ENCODE data around the gene HAUS6. TPM values are rescaled to one million over a fixed set of nuclear protein-coding genes. Genes with fewer than 3 reads are reported as not detected.

The HAUS6 gene
- total RNA-seq, 1 donor from 2014 or later = 25.3 TPM

DNA sequence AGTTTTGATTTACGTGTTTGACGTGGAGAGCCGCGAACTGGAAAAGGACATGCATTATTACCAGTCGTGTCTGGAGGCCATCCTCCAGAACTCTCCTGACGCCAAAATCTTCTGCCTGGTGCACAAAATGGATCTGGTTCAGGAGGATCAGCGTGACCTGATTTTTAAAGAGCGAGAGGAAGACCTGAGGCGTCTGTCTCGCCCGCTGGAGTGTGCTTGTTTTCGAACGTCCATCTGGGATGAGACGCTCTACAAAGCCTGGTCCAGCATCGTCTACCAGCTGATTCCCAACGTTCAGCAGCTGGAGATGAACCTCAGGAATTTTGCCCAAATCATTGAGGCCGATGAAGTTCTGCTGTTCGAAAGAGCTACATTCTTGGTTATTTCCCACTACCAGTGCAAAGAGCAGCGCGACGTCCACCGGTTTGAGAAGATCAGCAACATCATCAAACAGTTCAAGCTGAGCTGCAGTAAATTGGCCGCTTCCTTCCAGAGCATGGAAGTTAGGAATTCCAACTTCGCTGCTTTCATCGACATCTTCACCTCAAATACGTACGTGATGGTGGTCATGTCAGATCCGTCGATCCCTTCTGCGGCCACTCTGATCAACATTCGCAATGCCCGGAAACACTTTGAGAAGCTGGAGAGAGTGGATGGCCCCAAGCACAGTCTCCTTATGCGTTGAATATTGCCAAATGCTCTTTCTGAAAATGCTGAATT is 52.6 kb downstream of the HAUS6 start:
- intact Hi-C loops (cut with micrococcal nuclease) = loop anchor here (1.0 to 5.0 kb wide), 11 partner anchors 52 to 415 kb away; partner anchors contain the start of genes DENND4C, HAUS6, PLIN2 and RPS6

DNA sequence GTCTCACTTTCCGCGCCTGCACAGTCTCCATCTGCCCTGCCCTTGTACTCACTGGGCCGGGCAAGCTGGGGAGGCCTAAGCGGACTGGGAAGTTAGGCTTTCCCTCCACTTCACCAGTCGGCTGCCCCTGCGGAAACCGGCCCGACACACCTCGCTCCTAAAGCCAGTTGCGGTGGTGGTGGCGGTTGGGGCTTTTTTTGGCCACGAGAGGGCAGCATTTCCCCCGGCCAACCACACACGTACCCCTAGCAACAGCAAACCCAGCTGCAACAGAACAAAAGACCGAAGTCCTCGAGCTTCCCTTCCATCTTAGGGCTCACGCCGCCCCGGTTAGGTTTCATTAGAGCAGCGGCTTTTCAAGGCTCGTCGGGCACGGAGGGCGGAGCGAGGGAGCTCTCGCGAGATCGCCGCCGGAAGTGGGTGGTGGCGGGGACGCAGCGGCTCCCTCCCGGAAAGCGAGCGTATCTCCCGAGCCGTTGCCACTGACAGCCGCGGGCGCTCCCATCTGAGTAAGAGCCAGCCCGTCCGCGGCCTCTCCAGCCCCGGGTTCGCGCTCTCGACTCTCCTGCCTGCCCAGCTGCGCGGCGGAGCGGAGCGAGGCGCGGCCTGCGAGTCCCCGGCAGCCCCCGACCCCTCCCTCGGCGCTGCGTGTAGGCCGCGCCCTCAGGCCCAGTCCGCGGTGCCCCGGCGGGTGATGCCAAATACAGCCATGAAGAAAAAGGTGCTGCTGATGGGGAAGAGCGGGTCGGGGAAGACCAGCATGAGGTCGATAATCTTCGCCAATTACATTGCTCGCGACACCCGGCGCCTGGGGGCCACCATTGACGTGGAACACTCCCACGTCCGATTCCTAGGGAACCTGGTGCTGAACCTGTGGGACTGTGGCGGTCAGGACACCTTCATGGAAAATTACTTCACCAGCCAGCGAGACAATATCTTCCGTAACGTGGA is 53.5 kb downstream of the HAUS6 start, which contains the start of gene RRAGA:
Gene RRAGA, plus strand, starts transcription at position 462 of the 951 bp plus-strand sequence. Its CDS starts 233 bp downstream, at position 695.
- intact Hi-C loops (cut with micrococcal nuclease) = loop anchor here (1.0 to 5.0 kb wide), 11 partner anchors 53 to 416 kb away; partner anchors contain the start of genes DENND4C, HAUS6, PLIN2 and RPS6

DNA sequence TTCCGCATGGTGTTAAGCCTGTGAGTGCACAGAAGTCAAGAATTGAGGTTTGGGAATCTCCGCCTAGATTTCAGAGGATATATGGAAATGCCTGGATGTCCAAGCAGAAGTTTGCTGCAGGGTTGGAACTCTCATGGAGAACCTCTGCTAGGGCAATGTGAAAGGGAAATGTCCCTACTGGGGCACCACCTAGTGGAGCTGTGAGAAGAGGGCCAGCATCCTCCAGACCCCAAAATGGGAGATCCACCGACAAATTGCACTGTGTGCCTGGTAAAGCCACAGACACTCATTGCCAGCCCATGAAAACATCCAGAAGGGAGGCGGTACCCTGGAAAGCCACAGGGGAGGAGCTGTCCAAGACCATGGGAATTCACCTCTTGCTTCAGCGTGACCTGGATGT is 66.1 kb downstream of the HAUS6 start:
- intact Hi-C loops (cut with micrococcal nuclease) = no loop called here

DNA sequence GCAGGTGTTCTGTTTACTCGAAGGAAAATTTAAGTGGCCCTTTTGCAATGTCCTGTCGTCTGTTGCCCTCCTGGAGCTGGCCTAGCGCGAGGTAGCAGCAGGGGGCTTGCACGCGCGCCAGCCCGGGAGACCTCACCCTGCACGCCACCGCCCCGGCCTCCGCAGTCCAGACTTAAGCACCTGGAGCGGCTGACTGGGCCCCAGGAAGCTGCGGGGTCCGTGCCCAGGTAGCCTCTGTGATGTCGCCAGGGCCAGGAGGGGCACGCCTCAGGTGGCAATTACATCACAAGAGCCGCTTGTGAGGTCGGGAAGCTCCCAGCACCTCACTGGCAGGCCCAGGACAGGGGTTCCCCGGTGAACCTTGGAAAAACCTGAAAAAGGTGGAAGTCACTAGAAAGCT is 69.7 kb downstream of the HAUS6 start, which contains the start of gene SAXO1:
Gene SAXO1, minus strand, starts transcription at position 195 of the 400 bp plus-strand sequence. CDS start 301 bp downstream, outside the sequence.
- intact Hi-C loops (cut with micrococcal nuclease) = no loop called here

DNA sequence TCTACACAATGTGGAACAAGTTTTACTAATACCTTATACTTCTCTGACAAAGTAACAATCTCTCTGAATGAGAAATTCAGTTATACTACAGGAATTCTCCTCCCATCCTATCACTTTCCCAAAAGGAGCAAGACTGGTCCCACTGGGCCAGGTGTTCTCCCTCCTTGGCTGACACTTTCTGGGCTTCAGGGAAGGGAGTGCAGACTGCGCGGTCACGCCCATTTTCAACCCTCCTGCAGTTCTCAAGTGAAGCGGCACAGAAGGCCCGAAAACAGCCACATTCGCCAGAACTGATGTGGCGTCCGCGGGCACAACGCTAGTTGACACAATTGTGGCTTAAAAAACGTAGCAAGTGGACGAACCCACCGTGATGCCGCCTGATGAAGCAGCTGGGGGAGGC is 70.3 kb downstream of the HAUS6 start:
- intact Hi-C loops (cut with micrococcal nuclease) = no loop called here

DNA sequence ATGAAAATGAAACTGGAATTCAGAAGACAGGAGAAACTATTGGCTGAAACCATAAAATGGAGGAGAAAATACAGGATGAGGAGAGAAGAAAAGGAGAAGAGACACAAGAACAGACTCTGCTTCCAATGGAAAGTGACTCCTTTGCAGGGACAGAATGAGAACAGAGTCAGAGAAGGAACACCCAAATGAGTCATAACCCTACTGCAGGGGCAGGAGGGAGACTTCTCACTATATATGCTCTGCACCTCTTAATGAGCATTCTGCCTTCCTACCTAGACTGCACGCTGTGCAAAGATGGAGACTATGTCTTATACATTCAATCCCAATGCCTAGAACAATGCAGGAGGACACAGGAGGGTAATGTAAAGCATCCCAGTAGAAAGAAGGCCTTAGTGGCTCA is 71.8 kb downstream of the HAUS6 start:
- intact Hi-C loops (cut with micrococcal nuclease) = no loop called here

DNA sequence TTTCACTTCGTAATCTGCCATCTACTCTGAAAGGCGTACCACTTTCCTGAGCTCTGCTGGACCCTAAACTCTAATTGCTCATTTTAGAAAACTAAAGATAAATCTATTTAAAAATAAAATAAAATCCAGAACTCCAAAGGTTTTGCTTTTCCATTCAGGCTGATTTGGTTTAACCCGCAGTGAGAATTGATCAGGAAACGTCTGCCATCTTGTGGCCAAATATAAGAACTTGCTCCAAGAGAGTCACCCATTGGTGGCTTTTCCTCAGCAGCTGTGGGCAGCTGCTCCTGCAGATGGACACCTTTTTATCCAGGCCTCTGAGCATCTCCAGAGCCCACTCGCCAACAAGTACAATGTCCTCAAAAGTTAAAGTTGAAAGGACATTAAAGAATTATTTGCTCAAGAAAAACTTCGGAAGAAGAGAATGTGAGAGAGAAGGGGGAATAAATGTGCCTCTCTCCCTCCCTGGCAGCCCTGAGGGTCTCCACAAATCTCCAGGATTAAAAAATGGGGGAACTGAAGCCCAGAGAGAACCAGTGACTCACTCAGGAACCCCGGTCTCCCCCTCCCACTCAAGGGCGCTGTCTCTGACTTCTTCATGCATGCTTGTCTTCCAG is 73.8 kb downstream of the HAUS6 start:
- intact Hi-C loops (cut with micrococcal nuclease) = loop anchor here (1.0 to 10.0 kb wide), 7 partner anchors 132 to 1504 kb away; no protein-coding TSS in a partner anchor

DNA sequence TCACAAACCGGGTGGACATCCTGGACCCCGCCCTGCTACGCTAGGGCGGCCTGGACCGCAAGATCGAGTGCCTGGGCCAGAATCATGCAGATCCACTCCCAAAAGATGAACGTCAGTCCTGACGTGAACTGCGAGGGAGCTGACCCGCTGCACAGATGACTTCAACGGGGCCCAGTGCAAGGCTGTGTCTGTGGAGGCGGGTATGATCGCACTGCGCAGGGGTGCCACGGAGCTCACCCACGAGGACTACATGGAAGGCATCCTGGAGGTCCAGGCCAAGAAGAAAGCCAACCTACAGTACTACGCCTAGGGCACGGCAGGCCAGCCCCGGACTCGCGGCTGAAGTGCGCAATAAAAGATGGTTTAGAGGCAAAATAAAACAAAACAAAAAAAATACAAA is 74.9 kb downstream of the HAUS6 start:
- intact Hi-C loops (cut with micrococcal nuclease) = loop anchor here (2.0 to 10.0 kb wide), 5 partner anchors 131 to 1503 kb away; no protein-coding TSS in a partner anchor

DNA sequence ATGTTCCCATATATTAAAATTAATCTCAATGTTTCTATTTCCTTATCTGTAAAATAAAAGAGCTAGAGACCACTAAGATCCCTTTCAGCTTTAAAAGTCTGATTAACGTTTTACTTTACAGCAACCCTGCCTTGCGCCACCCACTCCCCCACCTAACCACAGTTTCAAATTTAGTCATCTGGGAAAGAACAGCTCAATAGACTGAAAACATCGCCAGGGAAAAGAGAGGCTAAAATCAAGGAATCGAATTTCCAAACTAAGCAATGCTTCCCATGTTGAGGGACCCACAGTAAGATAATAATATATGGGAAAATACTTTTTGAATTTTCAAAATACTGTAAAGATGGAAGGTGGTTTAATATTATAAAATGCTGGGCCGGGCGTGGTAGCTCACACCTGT is 76.3 kb downstream of the HAUS6 start:
- intact Hi-C loops (cut with micrococcal nuclease) = loop anchor here (5.0 to 10.0 kb wide), 4 partner anchors 129 to 1502 kb away; no protein-coding TSS in a partner anchor

DNA sequence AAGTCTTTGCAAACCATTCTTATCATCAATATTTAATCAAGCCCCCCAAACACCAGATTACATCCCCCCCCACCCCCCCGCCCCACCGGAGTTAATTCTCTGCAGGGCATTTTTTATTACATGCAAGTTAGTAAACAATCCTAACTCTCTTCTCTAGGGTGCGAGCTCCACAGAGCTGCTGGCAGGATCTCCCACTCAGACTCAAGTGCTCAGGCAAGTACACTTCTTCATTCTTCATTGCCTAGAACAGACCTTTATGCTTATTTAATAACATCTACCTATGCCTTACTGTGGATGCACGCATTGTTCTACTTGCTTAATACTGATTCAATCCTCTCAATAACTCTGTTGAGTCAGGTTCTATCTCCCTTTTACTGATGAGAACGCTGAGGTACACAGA is 79.6 kb downstream of the HAUS6 start:
- intact Hi-C loops (cut with micrococcal nuclease) = loop anchor here (10.0 kb wide), 2 partner anchors 208 to 1498 kb away; no protein-coding TSS in a partner anchor

DNA sequence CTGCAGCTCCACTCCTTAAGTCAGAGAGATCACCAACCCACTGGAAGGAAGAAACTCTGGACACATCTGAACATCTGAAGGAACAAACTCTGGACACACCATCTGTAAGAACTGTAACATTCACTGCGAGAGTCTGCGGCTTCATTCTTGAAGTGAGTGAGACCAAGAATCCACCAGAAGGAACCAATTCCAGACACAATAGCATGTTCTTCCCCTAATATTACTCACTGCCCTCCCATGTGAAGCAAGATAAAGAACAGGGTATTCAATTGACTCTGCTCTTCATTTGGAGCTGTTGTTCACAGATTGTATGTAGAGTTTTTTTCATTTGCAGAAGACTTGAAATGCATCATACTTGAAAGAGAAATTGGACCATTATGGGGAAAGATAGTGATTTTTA is 80.5 kb downstream of the HAUS6 start:
- intact Hi-C loops (cut with micrococcal nuclease) = loop anchor here (10.0 kb wide), 2 partner anchors 207 to 1497 kb away; no protein-coding TSS in a partner anchor

DNA sequence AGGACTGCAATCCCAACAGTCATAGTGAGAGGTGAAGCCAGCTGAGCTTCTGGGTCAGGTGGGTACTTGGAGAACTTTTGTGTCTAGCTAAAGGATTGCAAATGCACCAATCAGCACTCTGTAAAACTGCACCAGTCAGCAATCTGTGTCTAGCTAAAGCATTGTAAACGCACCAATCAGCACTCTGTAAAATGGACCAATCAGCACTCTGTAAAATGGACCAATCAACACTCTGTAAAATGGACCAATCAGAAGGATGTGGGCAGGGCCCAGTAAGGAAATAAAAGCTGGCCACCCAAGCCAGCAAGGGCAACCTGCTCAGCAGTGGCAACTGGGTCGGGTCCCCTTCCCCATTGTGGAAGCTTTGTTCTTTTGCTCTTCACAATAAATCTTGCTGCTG is 81.1 kb downstream of the HAUS6 start:
- intact Hi-C loops (cut with micrococcal nuclease) = loop anchor here (10.0 kb wide), 2 partner anchors 207 to 1497 kb away; no protein-coding TSS in a partner anchor

DNA sequence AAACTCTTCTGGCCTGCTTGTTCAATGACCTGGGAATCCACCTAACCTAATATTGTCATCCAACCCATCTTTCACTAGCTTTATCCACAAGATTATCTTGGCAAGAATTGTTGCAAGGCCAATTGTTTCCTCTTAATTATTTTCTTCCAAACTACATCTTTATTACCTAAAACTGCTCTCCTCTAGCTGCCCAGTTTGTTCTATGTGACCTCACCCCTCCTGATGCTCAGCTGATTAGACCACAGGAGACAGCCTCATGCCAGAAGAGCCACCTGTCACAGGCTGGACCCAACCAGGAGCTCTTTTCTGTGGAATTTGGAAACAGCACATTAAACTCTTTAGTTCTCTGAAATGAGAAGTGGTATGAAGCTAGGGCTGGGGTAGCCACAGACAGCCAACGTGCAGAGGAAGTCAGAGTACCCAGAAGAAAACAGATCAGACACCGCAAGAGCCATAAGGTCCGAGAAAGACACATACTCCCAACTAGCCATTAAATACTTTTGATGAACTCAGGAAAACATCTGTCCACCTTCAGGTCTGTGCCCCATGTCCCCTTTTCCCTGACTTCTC is 81.7 kb downstream of the HAUS6 start:
- intact Hi-C loops (cut with micrococcal nuclease) = loop anchor here (10.0 kb wide), 2 partner anchors 206 to 1496 kb away; no protein-coding TSS in a partner anchor

DNA sequence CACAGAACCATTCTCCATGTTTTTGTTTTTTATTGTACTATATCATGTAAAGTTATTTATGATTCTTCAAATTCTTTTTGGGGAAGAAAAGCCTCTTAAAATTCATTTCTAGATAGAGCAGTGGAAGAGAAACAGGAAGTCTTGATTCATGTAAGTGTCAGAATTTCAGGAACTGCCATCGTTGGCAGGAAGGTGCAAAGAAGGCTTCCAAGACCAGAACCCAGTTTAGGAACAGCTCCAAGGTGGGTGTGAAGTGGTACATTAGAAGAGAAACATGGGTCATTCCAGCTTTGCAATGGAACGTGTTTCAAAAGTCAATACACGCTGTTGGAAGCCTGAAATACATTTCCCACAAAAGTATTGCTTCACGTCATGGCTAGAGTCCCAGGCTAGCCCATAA is 84.5 kb downstream of the HAUS6 start:
- intact Hi-C loops (cut with micrococcal nuclease) = no loop called here

DNA sequence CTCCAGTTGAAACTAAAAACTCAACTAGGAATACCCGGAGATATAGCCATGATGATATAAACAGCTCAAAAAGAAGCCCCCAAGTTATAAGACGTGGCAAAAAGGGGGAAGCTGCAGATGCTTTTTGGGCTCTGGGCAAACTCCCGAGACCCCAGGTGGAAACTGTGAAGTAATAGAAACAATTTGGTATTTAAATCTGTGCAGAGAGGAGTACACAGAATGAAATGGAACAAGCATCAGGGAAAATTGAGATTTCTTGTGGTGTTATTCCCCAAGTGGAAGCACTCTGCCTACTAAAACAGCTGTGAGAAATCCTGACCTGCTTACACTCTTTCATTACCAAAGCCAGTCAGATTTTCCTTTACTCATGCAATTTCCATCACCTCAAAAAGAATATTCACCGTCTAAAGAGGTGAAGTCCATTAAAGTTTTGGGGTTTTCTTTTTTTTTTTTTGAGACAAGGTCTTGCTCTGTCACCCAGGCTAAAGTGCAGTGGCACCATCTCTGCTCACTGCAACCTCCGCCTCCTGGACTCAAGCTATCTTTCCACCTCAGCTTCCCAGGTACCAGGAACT is 93.2 kb downstream of the HAUS6 start:
- intact Hi-C loops (cut with micrococcal nuclease) = no loop called here

Other genes with a start within 250 kb of the HAUS6 start
- 0.29 TPM in 1 of 2 replicates, not detected in the other for gene SAXO1, start 69.7 kb downstream of the HAUS6 start, total RNA-seq
- 48.1 and 50.9 TPM in 2 replicates for gene RRAGA, start 53.5 kb downstream of the HAUS6 start, total RNA-seq
- gene PLIN2, start 24.6 kb upstream of the HAUS6 start, total RNA-seq = 58.9 and 62.8 TPM in 2 replicates
- 38.7 and 44.8 TPM in 2 replicates for gene DENND4C, start 127.8 kb upstream of the HAUS6 start, total RNA-seq

Measured in T-helper 1 cell treated with Interleukin-12 subunit alpha and Interleukin-12 subunit beta and Interleukin-4 antibody, amounts not matched to agents 30 ng/mL and 1 ng/mL, for 36 hours (primary cell).